Testis (tissue), 2 donors: ENCODE data around the gene STIM2.

Source experiments
- CTCF ChIP-seq, 3 experiments: fragments of 450-650 bp in 2 of 3; fragments of 200-600 bp in 1 of 3; sonication (generic) in 1 of 3; IDR thresholded peaks; one replicate each; pipeline ENCODE4 v1.5.1; 2016 to 2019; ENCODE audit warnings: antibody characterized with exemption in 3 of 3, mild to moderate bottlenecking in 2 of 3, moderate library complexity in 1 of 3
- POLR2A ChIP-seq: fragments of 450-650 bp; IDR thresholded peaks from one replicate; pipeline ENCODE4 v1.6.1; 2017; ENCODE audit warnings: antibody characterized with exemption, mild to moderate bottlenecking, moderate library complexity

GRCh38 chr4:26830701-26831100 is 29.9 kb upstream of the STIM2 start:
- TF ChIP-seq CTCF (IDR thresholded peaks at IDR 0.05) (no peak), POLR2A (no peak)
